Measurements from ENCODE around the gene FALEC. TPM values are rescaled to one million over a fixed set of nuclear protein-coding genes. Genes with fewer than 3 reads are reported as not detected.

Gene FALEC
- total RNA-seq, 1 experiment from 2014 or later, result 0.55 TPM

DNA sequence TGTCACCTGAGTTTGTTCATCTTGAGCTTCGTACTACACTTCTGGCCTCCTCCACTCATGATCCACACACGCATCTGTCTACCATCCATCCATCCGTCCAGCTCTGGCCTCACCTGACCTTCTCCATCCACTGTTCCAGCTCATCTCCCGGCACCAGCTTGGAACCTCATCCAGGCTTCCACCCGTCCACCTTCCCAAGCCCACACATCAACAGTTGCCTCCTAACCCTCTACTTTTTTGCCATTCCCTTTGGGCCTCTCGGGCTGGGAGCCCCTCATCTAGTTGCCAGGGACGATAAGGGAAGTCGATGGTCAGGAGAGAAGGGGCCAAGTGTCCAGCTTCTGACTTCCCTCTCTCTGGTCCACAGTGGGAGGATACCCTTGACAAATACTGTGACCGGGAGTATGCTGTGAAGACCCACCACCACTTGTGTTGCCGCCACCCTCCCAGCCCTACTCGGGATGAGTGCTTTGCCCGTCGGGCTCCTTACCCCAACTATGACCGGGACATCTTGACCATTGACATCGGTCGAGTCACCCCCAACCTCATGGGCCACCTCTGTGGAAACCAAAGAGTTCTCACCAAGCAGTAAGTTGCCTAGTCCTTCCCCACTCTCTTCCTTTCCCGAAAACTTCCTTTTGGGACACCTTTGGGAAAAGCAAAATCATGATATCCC is 3.4 kb upstream of the FALEC start:
- DNase-seq (ENCODE audit: low spot score), result no peak

GRCh38 chr1:150512846-150513245 is 2.7 kb upstream of the FALEC start:
- no peak for DNase-seq (ENCODE audit: low spot score)

- DNase-seq (ENCODE audit: low spot score), result peak; percentile 79
Observed at GRCh38 chr1:150513351-150513791, 2.2 kb upstream of the FALEC start.

DNA sequence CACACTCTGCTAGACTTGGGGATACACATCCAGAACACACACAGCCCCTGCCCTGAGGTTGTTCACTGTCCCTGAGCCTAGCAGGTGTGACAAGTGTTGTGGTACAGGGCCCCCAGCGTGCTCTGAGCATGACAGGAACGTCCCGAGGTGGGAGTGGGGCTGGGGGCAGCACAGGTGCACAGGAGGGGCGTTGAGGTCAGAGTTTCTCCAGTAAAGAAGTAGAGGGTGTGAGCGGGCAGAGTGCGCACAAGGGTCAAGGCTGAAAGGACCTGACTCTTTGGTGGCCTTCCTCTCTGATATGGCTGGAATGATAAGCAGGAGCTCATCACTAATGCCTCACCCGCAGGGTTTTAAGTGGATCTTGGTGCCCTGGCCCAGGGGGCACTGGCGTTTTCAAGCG is 1.3 kb upstream of the FALEC start:
- DNase-seq (ENCODE audit: low spot score), result no peak

- DNase-seq (ENCODE audit: low spot score), result no peak
Observed at GRCh38 chr1:150514913-150515327, 632 bp upstream of the FALEC start.

- no peak for DNase-seq (ENCODE audit: low spot score)
Observed at GRCh38 chr1:150516050-150516591, 569 bp downstream of the FALEC start.

- no peak for DNase-seq (ENCODE audit: low spot score)
Observed at GRCh38 chr1:150516616-150517015, 1.1 kb downstream of the FALEC start.

DNA sequence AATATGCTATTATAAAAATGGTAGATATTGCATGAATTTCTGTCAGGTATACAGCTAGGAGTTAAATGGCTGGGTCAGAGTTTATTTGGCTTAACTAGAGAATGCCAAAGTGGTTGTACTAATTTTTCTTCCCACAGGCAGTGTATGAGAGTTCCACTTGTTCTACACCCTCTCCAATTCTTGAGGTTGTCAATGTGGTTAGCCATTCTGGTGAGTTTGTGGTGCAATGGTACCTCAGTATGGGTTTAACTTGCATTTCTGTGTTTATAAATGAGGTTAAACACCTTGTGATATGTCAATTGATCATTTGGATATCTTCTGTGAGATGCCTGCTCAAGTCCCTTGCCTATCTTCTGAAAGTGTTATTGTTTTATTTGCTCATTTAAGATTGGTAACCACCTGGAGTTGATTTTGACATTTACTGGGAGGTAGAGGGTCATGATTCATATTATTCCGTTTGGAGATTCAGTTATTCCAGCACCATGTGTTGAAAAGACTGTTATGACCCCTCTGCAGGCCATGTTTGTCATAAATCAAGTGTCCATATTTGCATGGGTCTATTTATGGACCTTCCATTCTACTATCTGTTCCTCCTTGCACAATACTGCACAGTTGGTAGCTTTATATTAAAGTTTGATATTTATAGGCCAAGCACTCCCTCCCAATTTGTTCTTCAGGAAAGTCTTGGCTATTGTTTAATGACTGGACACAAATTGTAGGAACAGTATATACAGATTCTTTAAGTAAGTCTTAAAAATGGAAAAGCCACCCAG is 5.8 kb downstream of the FALEC start:
- no peak for DNase-seq (ENCODE audit: low spot score)

GRCh38 chr1:150525348-150525747 is 9.8 kb downstream of the FALEC start:
- DNase-seq (ENCODE audit: low spot score), result no peak

- DNase-seq (ENCODE audit: low spot score), result peak; percentile 51
Observed at GRCh38 chr1:150528196-150528595, 12.6 kb downstream of the FALEC start.

- DNase-seq (ENCODE audit: low spot score), result peak; percentile 79
Observed at GRCh38 chr1:150529017-150529416, 13.5 kb downstream of the FALEC start.

DNA sequence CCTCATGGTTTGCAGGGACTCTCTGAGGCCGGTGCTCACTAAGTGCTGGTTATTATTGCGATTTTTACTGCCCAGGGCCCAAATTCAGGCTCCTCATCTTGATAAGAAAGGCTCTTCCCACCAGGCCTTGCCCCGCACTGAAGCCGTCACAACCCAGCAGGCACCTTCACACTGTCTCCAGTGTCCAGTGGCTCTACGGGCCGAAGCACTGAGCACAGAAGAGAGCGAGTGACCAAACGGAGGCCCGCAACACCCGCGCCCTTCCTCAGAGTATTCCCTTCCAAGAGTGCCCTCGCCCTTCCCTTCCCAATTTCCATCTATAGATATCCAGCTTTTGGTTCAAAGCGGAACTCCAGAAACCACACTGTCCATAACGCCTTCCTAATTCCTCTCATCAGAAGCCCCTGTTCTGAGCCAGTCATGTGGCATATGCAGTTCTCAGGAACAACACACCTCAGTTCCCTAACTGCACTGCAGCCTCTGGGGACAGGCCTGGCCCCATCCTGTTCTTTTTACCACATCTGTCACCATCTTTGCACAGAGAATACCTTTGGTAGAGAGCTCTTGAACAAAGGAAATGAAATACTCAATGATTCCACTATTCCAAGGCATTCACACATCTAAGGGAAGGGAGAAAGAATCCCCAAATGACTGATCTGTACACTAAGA is 15.1 kb downstream of the FALEC start:
- no peak for DNase-seq (ENCODE audit: low spot score)

DNA sequence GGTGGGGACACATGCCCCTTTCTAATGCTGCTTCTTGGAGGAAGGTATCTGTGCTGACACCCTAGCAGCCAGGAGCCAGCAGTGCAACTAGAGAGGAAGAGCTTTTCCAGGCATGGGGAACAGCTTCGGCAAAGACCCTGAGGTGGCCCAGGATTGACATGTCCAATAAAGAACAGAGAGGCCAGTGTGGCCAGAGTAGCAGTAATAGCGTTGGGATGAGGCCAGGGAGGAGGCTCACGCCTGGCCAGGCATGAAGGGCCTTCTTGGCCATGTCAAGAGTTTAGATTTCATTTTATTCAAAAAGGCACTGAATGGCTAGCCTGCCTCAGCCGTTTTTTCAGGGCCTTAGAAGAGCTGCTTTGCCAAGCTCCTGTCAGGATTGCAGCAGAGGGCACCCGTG is 17.3 kb downstream of the FALEC start:
- no peak for DNase-seq (ENCODE audit: low spot score)

DNA sequence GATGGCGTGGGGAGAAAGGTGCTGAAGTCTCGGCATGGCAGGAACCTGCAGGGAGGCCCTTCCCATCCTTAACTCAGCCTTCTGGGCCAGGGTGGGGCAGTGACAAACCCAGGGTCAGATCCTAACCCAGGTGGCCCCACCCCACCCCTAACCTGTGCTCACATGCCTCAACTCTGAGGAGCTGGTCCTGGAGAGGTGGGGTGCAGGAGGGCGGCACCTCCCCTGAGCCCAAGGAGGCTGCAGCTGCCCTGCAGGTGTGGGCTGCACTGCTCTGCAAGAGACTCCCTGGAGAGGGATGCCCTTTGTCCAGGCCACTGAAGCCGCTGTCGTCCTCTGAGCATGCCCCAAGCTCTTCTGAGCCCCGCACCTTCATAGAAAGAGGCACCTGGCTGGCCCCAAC is 18.4 kb downstream of the FALEC start:
- no peak for DNase-seq (ENCODE audit: low spot score)

- DNase-seq (ENCODE audit: low spot score), result peak; percentile 88
Observed at GRCh38 chr1:150535511-150536287, 20.1 kb downstream of the FALEC start.

GRCh38 chr1:150536836-150537731 is 21.5 kb downstream of the FALEC start:
- DNase-seq (ENCODE audit: low spot score), result peak; percentile 67

GRCh38 chr1:150537732-150538684 is 22.5 kb downstream of the FALEC start:
- peak; percentile 82 for DNase-seq (ENCODE audit: low spot score)

GRCh38 chr1:150543500-150544143 is 28.1 kb downstream of the FALEC start:
- no peak for DNase-seq (ENCODE audit: low spot score)

- no peak for DNase-seq (ENCODE audit: low spot score)
Observed at GRCh38 chr1:150544204-150544603, 28.7 kb downstream of the FALEC start.

All from A172 (cell line).